ENCODE results near the gene ATF3.

Gene ATF3, protein sequence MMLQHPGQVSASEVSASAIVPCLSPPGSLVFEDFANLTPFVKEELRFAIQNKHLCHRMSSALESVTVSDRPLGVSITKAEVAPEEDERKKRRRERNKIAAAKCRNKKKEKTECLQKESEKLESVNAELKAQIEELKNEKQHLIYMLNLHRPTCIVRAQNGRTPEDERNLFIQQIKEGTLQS

DNA sequence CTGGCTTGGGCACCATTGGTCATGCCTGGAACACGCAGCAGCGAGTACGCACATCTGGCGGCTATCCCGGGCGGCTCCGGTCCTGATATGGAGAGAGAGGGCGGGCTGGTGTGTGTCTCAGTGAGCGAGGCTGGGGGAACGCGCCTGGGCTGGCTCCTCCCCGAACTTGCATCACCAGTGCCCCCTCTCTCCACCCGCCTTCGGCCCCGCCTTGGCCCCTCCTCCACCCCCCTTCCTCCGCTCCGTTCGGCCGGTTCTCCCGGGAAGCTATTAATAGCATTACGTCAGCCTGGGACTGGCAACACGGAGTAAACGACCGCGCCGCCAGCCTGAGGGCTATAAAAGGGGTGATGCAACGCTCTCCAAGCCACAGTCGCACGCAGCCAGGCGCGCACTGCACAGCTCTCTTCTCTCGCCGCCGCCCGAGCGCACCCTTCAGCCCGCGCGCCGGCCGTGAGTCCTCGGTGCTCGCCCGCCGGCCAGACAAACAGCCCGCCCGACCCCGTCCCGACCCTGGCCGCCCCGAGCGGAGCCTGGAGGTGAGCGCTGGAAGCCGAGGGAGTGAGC, at the start of gene ATF3:
Gene ATF3 (plus strand): TSS at position 370 of the 567 bp plus-strand sequence. CDS start 6,261 bp downstream, outside the sequence.
- DNase-seq: peak; percentile 98

DNA sequence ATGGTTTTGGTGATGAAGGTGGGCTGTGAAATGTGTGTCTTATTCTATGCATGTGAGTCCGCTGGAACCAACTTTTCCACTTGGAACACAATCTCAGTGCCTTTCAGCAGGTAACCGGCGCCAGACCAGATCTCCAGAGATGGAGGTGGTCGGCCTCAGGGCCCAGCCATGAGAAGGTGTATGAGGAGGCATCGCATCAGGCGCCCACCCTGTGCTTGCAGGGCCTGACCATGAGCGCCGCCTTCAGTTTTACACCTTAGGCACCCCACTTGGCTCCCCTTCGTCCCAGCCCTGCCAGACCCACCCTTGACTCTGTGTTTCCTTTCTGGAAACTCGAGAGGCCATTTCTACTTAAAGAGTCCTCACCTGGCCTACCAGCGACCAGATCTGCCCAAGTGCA, 48.6 kb upstream of the ATF3 start:
- no peak for DNase-seq

DNA sequence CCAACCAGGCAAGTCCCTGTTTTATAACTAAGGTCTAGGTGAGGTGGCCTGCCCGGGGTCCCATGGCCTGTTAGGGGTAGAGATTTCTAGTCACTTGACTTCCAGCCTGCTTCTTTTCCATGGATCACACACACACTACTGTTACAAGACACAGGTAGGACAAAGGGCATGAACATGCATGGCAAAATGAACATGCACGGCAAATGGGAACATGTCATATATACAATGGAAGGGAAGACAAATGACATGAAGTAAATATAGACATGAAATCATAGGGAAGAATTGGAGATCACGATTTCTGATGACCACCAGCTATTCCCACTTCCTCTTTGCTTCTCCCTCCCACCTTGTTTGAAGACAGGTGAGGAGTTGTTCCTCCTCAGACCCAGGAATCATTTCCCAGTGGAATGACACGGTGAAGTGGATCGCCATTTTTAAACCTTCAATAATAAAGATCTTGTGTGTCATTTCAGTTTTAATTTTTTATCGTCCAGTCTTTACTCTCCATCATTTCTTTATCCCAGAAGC, 47.6 kb upstream of the ATF3 start:
- no peak for DNase-seq

DNA sequence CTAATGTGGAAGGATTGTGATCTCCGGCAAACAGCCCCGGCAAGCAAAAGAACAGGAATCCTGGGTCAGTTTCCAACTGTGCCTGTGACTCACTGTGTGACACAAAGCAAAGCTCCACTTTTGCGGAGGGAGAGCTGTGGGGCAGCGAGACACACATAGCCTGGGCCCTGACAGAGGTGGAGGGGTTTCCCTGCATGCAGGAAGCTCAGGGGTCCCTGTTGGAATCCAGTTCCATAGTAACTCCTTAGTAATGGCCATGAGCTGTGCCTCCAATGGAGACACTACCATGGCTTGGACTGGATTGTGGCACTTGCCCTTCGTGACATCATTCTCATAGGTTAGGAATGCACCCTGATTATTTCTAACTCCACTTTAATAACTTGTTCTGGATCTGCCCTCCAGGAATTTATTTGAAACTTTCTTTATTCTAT, 47.0 kb upstream of the ATF3 start:
- no peak for DNase-seq

DNA sequence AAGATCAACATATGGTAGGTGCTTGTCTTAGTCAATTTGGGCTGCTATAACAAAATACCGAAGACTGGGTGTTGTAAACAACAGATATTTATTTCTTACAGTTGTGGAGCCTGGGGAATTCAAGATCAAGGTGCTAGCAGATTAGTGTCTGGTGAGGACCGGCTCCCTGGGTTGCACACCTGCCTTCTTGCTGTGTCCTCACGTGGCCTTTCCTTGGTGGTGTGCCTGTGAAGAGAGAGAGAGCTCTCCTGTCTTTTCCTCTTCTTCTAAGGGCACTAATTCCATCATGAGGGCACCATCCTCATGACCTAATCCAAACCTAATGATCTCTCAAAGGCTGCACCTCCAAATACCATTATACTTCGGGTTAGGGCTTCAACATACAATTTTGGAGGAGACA, 45.8 kb upstream of the ATF3 start:
- no peak for DNase-seq

DNA sequence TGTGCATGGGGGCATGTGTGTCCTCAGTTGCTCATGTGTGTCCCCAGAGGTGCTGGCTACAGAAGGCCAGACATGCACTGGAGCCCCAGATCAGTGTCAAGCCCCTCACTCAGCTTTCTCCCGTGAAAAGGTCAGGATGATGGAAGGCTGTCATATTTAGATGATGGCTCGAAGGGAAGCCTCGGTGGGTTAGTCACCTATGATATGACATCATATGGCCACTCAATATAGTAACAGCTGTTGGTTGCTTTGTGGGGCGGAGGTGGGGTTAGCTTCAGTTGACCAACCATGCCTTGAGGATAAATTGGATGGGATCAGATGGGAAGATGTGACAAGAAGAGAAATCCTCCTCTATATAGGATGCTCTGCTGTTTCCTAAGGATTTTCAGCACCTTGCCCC, 43.5 kb upstream of the ATF3 start:
- no peak for DNase-seq

DNA sequence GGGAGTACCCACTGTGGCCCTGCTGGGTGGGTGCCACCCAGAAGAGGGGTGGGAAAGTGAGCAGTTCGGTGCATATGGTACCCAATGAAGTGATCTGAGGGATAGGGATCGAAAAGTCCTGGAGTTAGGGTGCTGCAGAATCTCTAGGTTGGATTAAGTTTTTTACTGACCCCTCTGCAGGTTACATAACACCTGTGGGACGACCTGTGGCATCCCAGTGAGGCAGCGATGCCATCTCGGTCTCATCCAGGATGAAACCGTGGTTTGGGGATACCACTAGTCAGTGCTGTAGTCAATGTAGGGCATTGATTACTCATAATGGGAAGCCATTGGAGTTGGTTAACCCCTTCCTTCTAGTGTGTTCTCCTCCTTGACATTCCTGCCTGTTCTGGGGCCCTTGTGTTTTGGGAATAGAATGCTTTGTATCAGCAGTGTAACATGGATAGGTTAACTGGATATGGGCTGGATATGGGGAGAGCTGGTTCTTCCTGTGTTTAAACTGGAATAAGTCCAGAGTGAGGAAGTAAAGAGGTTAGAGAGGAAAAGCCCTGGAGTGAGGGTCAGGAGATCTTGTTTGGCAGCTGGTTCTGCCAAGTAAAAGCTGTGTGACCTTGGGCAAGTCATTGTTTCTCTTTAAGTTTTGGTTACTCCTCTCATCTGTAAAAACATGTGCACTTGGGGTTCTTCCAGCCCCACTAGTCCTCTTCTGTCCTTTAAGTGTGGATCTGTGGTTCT, 42.8 kb upstream of the ATF3 start:
- DNase-seq: no peak

DNA sequence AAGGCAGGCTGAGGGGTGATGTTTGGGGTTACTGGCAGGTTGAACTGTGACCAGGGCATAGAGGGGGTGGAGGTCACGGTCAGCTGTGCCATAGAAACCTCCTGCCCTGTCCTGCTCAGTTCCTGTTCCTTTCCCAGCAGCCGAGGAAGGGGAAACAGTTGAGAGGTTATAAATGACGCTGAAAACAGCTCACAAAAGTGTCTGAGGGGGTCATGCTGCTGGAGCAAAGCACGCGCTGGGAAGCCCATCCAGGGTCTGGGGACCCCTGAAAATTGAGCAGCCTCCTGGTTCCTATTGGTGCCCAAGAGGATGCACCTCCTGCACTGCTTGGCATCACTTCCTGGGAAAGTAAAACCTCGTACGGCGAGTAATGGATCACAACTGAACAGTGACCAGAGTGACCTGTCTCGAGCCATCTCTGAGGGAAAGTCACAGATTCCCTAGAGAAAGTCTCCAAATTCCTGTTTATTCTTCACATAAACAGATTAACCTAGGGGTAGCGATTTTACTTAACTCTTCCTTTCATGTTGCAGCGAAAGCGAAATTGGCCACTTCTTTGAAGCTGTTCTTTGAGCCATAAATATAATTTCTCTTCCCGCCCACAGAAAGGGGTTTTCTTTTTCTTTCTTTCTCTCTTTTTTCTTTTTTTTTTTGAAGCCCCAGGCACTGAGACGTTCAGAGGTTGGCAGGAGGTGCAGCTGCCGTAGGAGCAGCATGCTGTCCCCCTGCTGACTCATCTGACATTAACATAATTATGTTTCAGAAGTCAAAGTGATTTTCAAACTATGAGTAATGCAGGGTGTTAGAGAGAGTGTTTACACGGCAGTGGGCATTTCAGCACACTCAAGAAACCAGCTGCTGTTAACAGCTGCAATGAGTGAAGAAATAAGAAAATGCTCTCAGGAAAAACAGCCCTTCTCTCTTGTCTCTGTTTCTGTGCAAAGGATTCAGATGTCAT, 41.8 kb upstream of the ATF3 start:
- DNase-seq: no peak

DNA sequence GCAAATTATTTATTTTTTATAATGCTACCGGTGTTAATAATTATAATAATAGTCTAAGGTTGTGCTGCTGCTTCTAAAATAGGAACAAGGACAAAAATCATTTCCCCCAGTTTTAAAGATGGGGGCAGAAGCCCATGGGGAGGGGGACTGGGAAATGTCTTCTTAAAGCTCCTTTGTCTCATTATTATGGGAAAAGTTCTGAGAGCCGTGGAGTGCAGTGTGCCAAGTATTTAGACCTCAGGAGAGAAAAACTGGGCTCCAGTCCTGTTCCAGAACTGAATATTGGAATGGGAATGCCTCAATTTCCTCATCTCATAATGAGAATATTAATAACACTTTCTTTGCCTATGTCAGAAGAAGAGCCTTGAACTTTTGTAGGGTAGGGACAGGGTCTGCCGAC, 40.9 kb upstream of the ATF3 start:
- DNase-seq: no peak

DNA sequence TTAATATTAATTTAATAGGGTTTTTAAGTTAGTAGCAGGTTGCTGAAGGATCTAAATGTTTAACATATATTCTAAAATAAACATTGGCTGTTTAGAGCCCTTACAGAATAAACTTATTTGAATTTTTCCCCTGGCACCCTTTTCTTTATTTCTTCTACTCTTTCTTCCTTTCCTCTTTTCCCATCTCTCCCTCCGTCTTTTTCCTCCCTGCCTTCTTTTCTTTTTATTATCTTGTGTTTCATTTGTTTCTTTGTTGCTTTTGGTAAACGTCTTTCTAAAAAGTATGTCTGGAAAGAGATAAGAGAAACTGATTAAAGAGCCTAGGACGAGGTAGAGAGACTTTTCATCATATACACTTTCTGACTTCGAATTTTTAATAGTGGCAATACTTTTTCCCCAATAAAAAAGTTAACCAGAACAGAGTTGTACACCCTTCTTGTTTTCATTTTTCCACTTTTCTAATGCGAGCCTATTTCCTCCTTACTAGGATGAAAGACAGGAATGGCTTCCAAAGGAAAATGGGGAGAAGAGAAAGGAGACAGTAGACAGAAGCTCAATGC, 39.5 kb upstream of the ATF3 start:
- DNase-seq: no peak

DNA sequence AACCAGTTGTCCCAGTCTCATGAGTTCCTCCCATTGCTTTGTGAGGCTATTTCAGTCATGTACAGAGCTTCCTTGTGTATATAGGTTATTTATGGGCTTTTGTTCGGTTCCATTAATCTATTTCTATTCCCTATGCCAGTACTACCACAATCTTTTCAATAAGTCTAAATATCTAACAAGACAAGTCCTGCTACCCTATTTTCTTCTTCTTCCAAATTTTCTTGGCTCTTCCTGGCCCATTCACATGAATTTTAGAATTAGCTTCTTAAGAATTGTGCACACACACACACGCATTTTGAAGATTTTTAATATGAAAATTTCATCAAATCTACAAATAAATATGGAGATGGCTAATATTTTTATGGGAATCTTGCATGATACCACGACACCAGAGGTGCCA, 33.8 kb upstream of the ATF3 start:
- DNase-seq: no peak

DNA sequence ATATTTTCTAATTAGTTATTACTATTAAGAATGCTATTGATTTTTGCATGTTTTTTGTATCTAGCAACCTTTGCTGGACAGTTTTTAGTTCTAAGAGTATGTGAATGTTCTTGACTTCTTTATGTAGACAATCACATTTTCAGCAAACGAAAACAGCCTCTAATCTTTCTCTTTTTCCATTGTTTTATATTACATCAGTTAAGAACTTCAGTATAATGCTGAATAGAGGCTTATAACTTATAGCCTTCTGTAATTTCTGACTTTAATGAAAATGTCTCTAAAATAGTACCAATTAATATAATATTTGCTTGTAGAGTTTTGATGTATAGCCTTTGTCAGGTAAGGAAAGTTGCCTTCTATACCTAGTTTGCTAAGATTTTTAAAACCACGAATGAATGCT, 33.2 kb upstream of the ATF3 start:
- DNase-seq: no peak

DNA sequence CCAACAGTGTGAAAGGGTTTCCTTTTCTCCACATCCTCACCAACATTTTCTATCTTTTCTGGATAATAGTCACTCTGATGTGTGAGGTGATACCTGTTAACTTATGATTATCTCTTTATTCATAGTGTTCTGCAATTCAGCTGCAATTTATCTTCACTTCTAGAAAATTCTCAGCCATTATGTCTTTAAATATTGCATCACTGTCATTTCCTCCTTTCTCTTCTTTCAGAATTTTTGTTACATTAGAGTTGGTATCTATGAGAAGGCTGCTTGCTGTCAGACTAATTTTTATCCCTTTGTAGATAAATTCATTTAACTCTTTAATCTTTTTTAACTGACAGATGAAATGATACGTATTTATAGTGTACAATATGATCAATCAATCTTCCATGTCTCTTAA, 30.5 kb upstream of the ATF3 start:
- no peak for DNase-seq

DNA sequence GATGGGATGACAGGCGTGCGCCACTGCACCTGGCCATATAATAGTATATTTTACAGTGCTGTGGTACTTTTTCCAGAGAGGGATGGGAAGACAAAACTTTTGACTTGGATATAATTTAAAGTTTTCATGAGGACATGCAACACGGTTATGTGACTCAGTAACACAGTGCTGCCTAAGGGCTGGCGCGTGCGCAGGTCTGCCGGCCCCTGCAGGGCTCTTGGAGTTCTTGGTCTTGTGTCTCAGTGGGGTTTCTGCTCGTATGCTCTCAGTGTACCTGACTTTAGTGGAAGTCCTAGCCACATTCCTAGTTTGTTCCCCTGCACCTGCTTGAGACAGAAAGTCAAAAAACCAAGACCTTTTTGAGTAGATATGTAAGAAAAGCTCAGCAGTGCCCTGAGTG, 27.5 kb upstream of the ATF3 start:
- DNase-seq: no peak

DNA sequence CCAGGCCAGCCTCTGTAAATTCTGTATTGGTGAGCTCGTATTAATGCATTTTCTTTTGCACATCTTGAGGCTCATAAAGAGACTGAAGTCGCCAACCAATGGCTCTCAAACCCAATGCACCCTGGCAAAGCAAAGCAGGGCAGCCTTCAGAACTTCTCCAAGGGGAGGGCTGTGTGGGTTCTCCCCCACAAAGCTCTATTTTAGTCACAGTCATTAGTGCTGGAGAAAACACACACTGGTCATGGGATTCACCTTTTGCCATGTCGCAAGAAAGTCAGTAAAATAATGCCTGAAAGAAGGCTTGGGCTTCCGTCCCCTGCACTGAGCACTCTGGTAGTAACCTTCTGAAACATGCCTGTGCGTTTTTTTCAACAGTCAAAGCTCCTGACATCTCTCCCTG, 26.3 kb upstream of the ATF3 start:
- DNase-seq: no peak

DNA sequence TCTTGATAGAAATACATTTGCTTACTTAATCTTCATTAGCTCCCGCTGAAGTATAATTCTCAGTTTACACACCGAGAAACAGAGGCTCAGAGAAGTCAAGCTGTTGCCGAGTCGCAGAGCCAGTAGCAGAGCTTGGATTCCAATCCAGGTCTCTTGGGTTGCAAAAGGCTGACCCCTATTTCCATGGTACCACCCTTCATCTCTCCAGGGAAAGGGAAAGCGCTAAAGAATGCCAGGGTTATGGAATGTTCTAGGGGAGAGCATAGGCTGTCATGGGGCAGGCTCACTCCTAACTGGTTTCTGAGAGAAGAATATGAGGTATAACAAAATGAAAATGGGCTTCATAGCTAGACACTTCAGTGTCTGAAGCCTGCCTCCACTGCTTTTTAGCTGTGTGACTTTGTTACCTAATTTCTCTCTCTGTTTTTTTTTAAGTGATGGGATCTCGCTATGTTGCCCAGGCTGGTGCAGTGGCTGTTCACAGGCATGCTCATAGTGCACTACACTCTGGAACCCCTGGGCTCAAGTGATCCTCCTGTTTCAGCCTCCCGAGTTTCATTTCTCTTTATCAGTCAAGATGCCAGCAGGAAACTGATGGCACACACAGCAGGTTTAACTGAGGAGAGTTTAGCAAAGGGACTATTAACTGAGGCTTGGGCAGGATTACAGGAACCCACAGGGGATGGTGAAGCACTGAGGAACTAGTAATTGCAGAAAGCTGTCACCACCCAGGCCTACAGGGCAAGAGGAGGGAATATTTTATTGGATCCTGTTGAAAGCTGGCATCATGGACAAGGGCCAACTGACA, 25.5 kb upstream of the ATF3 start:
- DNase-seq: no peak

DNA sequence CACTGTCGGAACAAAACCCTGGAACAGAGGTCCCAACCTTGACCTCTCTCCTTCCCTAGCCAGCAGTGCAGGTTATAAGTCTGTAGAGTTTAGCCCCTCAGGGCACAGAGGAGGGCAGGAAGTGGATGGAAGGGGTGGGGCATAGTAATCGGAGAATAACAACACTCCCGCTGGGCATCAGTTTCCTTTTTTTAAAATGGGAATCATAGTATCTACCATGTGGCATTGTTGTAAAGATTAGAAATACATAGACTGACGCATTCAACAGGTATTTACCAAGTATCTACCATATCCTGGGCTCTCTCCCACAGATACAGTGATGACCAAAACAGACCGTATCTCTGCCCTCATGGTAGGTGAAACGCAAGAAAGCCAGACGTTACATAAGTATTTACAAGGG, 24.9 kb upstream of the ATF3 start:
- DNase-seq: no peak

DNA sequence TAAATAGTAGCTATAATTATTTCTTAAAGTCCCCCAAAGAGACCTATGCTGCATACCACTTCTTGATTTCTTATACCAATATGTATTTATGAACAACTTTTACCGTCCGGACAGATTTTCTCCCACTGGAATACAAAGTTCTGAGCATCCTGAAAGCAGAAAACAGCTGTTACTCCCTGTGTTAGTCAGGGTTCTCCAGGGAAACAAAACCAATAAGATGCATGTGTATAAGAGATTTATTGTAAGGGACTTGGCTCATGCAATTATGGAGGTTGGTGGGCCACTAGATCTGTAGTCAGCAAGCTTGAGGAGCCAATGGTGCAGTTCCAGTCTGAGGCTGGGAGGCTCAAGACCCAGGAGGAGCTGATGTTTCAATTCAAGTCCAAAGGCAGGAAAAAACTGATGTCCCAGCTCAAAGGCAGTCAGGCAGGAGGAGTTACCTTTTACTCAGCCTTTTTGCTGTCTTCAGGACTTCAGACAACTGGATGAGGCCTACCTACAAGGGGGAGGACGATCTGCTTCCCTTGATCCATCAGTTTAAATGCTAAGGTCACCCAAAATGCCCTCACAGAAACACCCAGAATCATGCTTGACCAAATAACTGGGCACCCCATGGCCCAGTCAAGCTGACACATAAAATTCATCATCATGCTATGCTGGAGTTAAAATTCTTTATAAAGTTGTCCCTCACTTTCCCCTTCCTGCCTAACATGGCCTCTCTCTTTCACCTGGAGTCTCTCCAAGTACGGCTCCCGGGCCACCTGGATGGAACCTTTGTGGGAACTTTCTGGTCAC, 24.3 kb upstream of the ATF3 start:
- no peak for DNase-seq

DNA sequence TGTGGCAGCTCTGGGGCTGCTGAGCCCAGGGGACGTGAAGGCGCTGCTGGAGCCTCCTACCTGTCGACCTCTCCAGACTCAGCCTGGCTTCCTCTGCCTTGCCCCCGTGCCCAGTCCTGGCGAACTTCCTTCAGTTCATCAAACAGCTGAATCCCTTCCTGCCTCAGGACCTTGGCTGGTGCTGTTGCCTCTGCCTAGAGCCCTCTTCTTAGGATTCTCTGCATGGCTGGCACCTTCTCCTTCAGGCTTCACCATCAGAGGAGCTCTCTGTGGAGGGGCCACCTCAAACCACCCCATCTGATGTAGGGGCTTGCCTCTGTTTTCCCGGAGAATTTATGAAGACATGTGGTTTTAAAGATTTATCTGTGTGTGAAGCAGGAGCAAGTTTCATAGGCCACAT, 23.4 kb upstream of the ATF3 start:
- no peak for DNase-seq

DNA sequence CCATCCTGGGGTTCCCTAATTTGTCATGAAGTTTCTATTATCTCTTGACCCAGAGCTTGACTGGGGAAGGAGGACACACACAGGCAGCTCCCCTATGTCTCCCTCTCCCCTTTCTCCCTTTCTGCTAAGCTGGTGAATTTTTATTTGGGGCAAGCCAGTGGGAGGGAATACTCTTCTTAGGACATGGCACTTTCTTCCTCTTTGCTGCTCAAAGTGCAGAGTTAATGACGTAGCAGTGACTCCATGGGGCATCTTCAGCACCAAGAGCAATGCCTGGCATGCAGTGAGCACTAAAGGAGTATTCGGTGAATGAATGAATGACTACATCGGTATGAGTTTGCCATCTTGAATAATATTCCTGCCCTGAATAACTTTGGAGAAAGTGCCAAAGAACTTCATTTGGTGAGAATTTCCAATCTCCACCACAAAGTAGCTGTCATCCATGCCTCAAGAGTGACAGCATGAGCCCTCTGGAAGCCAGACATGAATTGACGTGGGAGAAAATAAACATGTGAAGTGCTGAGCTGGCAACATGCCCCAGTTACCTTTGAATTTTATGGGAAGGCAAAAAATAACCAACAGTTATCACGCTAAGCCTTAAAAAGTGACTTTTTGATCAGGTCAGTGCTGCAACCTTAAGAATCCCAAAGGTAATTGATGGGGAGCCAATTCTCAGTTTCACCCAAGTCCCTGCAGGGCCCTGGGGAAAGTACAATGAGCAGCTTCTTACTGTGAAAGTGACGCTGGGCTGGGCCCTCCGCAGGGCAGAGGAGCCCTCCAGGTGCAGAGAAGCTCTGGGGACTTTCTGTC, 22.1 kb upstream of the ATF3 start:
- no peak for DNase-seq

Data from right hindlimb (tissue), 1 donor.